DOHH2 (cell line): Measurements from ENCODE around the gene EML1.

ENCODE experiments used
- EZH2phosphoT487 ChIP-seq: fragments of 200-600 bp; sonication (generic); IDR thresholded peaks from 2 replicates; pipeline ENCODE4 v1.6.1; 2017; ENCODE audit warnings: borderline replicate concordance, mild to moderate bottlenecking, antibody characterized with exemption, low read length, moderate library complexity, mixed read lengths
- TF ChIP-seq, protein P1 (sequence below): fragments of 200-600 bp; sonication (generic); IDR thresholded peaks from one replicate; pipeline ENCODE4 v1.5.1; 2014; ENCODE audit warnings: antibody characterized with exemption, mild to moderate bottlenecking, low read depth, low read length; ENCODE audit not compliant: poor library complexity, severe bottlenecking

DNA sequence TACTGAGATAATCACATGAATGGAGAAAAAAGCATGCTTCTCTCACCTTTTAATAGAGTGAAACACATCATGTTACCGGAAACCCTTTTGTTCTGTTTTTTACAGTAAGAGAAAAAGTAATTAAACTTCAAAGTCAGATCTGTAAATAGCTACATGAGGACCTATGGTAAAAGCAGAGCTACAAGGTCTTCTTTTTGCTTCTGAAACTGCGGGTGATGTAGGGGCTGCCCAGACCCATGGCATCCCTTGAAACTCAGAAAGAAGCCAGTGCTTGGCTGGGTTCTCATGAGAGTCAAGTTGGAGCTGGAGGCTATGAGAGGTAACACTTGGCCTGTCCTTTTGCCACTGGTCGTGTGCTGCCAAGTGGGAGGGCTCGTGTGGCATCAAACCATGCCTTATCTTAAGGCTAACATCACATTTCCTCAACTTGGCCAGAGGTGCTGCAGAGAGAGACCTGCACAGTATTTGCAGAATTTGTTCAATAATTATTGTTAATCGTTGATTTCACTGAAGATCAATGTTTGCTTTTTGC lies 47.6 kb downstream of the EML1 start:
- TF ChIP-seq, protein P1, sequence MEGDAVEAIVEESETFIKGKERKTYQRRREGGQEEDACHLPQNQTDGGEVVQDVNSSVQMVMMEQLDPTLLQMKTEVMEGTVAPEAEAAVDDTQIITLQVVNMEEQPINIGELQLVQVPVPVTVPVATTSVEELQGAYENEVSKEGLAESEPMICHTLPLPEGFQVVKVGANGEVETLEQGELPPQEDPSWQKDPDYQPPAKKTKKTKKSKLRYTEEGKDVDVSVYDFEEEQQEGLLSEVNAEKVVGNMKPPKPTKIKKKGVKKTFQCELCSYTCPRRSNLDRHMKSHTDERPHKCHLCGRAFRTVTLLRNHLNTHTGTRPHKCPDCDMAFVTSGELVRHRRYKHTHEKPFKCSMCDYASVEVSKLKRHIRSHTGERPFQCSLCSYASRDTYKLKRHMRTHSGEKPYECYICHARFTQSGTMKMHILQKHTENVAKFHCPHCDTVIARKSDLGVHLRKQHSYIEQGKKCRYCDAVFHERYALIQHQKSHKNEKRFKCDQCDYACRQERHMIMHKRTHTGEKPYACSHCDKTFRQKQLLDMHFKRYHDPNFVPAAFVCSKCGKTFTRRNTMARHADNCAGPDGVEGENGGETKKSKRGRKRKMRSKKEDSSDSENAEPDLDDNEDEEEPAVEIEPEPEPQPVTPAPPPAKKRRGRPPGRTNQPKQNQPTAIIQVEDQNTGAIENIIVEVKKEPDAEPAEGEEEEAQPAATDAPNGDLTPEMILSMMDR, result no peak
- no peak for TF ChIP-seq EZH2phosphoT487
